H9 (cell line): Measurements from ENCODE around the gene CFHR1. TPM values are rescaled to one million over a fixed set of nuclear protein-coding genes. Genes with fewer than 3 reads are reported as not detected.
"Not testable (repeated sequence)": the region's sequence is repeated elsewhere in the genome, so short reads cannot be mapped to it uniquely, and the experiment has no call there.

Experiments used
- DNase-seq: peaks from one replicate; pipeline ENCODE4 v3.0.0-alpha.2; 2017
- H2AFZ ChIP-seq: one replicate; pipeline ENCODE4 v1.6.1; 2013; ENCODE audit warnings: mild to moderate bottlenecking, low read length, control low read depth, moderate library complexity
- H2AK5ac ChIP-seq: 2 replicates; pipeline ENCODE4 v1.6.1; 2013; ENCODE audit warnings: low read length, control low read depth, mixed read lengths; ENCODE audit not compliant: insufficient read length
- H2BK120ac ChIP-seq: one replicate; pipeline ENCODE4 v1.6.1; 2013; ENCODE audit warnings: low read depth, mild to moderate bottlenecking, low read length, control low read depth, inconsistent platforms; ENCODE audit not compliant: poor library complexity, severe bottlenecking
- H2BK12ac ChIP-seq: 2 replicates; pipeline ENCODE4 v1.6.1; 2013; ENCODE audit warnings: low read length, control low read depth, mixed read lengths, low read depth; ENCODE audit not compliant: insufficient read length
- H2BK15ac ChIP-seq: 2 replicates; pipeline ENCODE4 v1.6.1; 2013; ENCODE audit warnings: low read depth, low read length, control low read depth
- H2BK20ac ChIP-seq: one replicate; pipeline ENCODE4 v1.6.1; 2013; ENCODE audit warnings: low read depth, mild to moderate bottlenecking, low read length, control low read depth, inconsistent platforms; ENCODE audit not compliant: poor library complexity, severe bottlenecking
- H2BK5ac ChIP-seq: 2 replicates; pipeline ENCODE4 v1.6.1; 2013; ENCODE audit warnings: low read length, control low read depth, mixed read lengths; ENCODE audit not compliant: insufficient read length
- H3K14ac ChIP-seq: 2 replicates; pipeline ENCODE4 v1.6.1; 2013; ENCODE audit warnings: low read length, control low read depth; ENCODE audit not compliant: insufficient read depth
- H3K18ac ChIP-seq: 2 replicates; pipeline ENCODE4 v1.6.1; 2013; ENCODE audit warnings: low read depth, mild to moderate bottlenecking, mixed read lengths, low read length, control low read depth; ENCODE audit not compliant: insufficient read length
- H3K23ac ChIP-seq: 2 replicates; pipeline ENCODE4 v1.6.1; 2013; ENCODE audit warnings: low read length, control low read depth, mixed read lengths, low read depth; ENCODE audit not compliant: insufficient read length
- H3K23me2 ChIP-seq: 2 replicates; pipeline ENCODE4 v1.6.1; 2013; ENCODE audit warnings: low read depth, mild to moderate bottlenecking, mixed read lengths, low read length, control low read depth; ENCODE audit not compliant: insufficient read length, poor library complexity, severe bottlenecking
- H3K27ac ChIP-seq: 2 replicates; pipeline ENCODE4 v1.5.1; 2013; ENCODE audit warnings: low read length, control low read depth, mixed read lengths, low read depth; ENCODE audit not compliant: insufficient read length
- H3K27me3 ChIP-seq: 2 replicates; pipeline ENCODE4 v1.6.1; 2013; ENCODE audit warnings: low read length, control low read depth, inconsistent platforms; ENCODE audit not compliant: insufficient read depth
- H3K4ac ChIP-seq: 2 replicates; pipeline ENCODE4 v1.6.1; 2013; ENCODE audit warnings: low read depth, mild to moderate bottlenecking, control low read depth, inconsistent platforms, low read length, moderate library complexity
- H3K4me1 ChIP-seq: 2 replicates; pipeline ENCODE4 v1.6.1; 2013; ENCODE audit warnings: low read length, control low read depth, inconsistent platforms; ENCODE audit not compliant: insufficient read depth
- H3K4me2 ChIP-seq: 2 replicates; pipeline ENCODE4 v1.6.1; 2013; ENCODE audit warnings: low read length, control low read depth, mixed read lengths; ENCODE audit not compliant: insufficient read length, insufficient read depth
- H3K56ac ChIP-seq: 2 replicates; pipeline ENCODE4 v1.6.1; 2013; ENCODE audit warnings: low read depth, mild to moderate bottlenecking, mixed read lengths, low read length, control low read depth; ENCODE audit not compliant: insufficient read length
- H3K79me1 ChIP-seq: 2 replicates; pipeline ENCODE4 v1.6.1; 2013; ENCODE audit warnings: low read depth, mild to moderate bottlenecking, moderate library complexity, low read length, control low read depth, inconsistent platforms; ENCODE audit not compliant: insufficient read depth, poor library complexity, severe bottlenecking
- H3K79me2 ChIP-seq: 2 replicates; pipeline ENCODE4 v1.6.1; 2013; ENCODE audit warnings: low read length, control low read depth, inconsistent platforms; ENCODE audit not compliant: insufficient read depth
- H3K9ac ChIP-seq: 2 replicates; pipeline ENCODE4 v1.6.1; 2013; ENCODE audit warnings: low read length, control low read depth, mixed read lengths; ENCODE audit not compliant: insufficient read length; ENCODE audit errors: extremely low read depth
- H3K9me3 ChIP-seq: one replicate; pipeline ENCODE4 v1.6.1; 2013; ENCODE audit warnings: low read depth, low read length, inconsistent platforms; ENCODE audit not compliant: control insufficient read depth
- H3T11ph ChIP-seq: one replicate; pipeline ENCODE4 v1.6.1; 2013; ENCODE audit warnings: mild to moderate bottlenecking, low read length, control low read depth, inconsistent platforms
- H4K20me1 ChIP-seq: one replicate; pipeline ENCODE4 v1.6.1; 2013; ENCODE audit not compliant: control insufficient read depth, insufficient read length, insufficient read depth
- H4K5ac ChIP-seq: 2 replicates; pipeline ENCODE4 v1.6.1; 2013; ENCODE audit warnings: low read depth, mild to moderate bottlenecking, mixed read lengths, low read length, control low read depth; ENCODE audit not compliant: insufficient read length
- H4K8ac ChIP-seq: replicated peaks from 2 replicates; pipeline ENCODE4 v1.6.1; 2013; ENCODE audit warnings: low read length, control low read depth, mixed read lengths, low read depth; ENCODE audit not compliant: insufficient read length
- H4K91ac ChIP-seq: 2 replicates; pipeline ENCODE4 v1.6.1; 2013; ENCODE audit warnings: low read depth, mild to moderate bottlenecking, moderate library complexity, mixed read lengths, low read length, control low read depth; ENCODE audit not compliant: insufficient read length
- H3K27ac Mint-ChIP-seq, 3 experiments: 2 replicates in 2 of 3; 3 replicates in 1 of 3; pipeline ENCODE4 v1.8.0; 2020 to 2021; ENCODE audit warnings: mixed read lengths in 3 of 3, mild to moderate bottlenecking in 1 of 3, moderate library complexity in 1 of 3
- H3K27me3 Mint-ChIP-seq: 2 replicates; pipeline ENCODE4 v1.8.0; 2021; ENCODE audit warnings: low read depth, mild to moderate bottlenecking, moderate library complexity, mixed read lengths
- H3K36me3 Mint-ChIP-seq, 3 experiments: 2 replicates in 2 of 3; 3 replicates in 1 of 3; pipeline ENCODE4 v1.8.0; 2020 to 2021; ENCODE audit warnings: low read depth in 3 of 3, mixed read lengths in 3 of 3; ENCODE audit not compliant: insufficient read depth in 1 of 3
- H3K4me1 Mint-ChIP-seq, 2 experiments: 2 replicates each; pipeline ENCODE4 v1.8.0; 2020; ENCODE audit warnings: mixed read lengths in 2 of 2
- H3K4me3 Mint-ChIP-seq, 2 experiments: 2 replicates in 1 of 2; 3 replicates in 1 of 2; pipeline ENCODE4 v1.8.0; 2020 to 2021; ENCODE audit warnings: mild to moderate bottlenecking in 2 of 2, mixed read lengths in 2 of 2, moderate library complexity in 1 of 2
- H3K9me3 Mint-ChIP-seq, 2 experiments: 2 replicates in 1 of 2; 3 replicates in 1 of 2; pipeline ENCODE4 v1.8.0; 2020; ENCODE audit warnings: mild to moderate bottlenecking in 2 of 2, mixed read lengths in 2 of 2, moderate library complexity in 1 of 2
- WGBS: extraction: QIAGEN DNeasy Blood & Tissue Kit; methylation state at CpG from one replicate; pipeline ENCODE4 v1.1.7; 2013; ENCODE audit warnings: missing lambda C conversion rate, low lambda C conversion rate, mixed read lengths; ENCODE audit not compliant: insufficient read length; ENCODE audit errors: extremely low coverage; 5-methylcytosine and 5-hydroxymethylcytosine counted together
- total RNA-seq: library from RNA; stranded (reverse); gene quantifications from 2 replicates; pipeline ENCODE4 v1.2.1, GENCODE V29; 2021

CFHR1 gene
- total RNA-seq, 1 experiment from 2014 or later, result not detected

GRCh38 chr1:196794103-196794502 lies 25.4 kb upstream of the CFHR1 start:
- H3K27ac Mint-ChIP-seq, H3K18ac ChIP-seq, H4K91ac ChIP-seq, H2AK5ac ChIP-seq, H3K4me3 Mint-ChIP-seq, H3K79me2 ChIP-seq, H3T11ph ChIP-seq, H3K4me1 Mint-ChIP-seq, H3K4me2 ChIP-seq, H4K20me1 ChIP-seq, H2AFZ ChIP-seq, H3K9ac ChIP-seq, H2BK20ac ChIP-seq, H2BK15ac ChIP-seq, H3K4me1 ChIP-seq, H3K14ac ChIP-seq, H2BK5ac ChIP-seq, DNase-seq, H3K23me2 ChIP-seq, H3K27ac ChIP-seq, H4K8ac ChIP-seq, H3K79me1 ChIP-seq, H3K9me3 ChIP-seq, H3K56ac ChIP-seq, H3K4ac ChIP-seq, H4K5ac ChIP-seq, H2BK120ac ChIP-seq, H2BK12ac ChIP-seq, H3K27me3 Mint-ChIP-seq, H3K23ac ChIP-seq, H3K27me3 ChIP-seq: not testable (repeated sequence)
- no CpG with 5 or more reads among the region's 4 CpGs for WGBS
- H3K36me3 Mint-ChIP-seq, result peaks cover 6 to 14% (median 6%) of the 10 kb centered on the region in 3 experiments
- H3K9me3 Mint-ChIP-seq, result peaks cover 6 to 16% of the 10 kb centered on the region in 2 experiments
